VCaP (cell line): ENCODE data around the gene ATP8A2.

ENCODE experiments used
- H3K27ac ChIP-seq: fragments of 450-650 bp; 2 replicates; pipeline ENCODE4 v1.5.1; 2017
- TF ChIP-seq, protein P1 (sequence below): fragments of 450-650 bp; conservative IDR thresholded peaks from 2 replicates; pipeline ENCODE4 v1.5.1; 2017; ENCODE audit warnings: mild to moderate bottlenecking, moderate library complexity

ATP8A2 gene

DNA sequence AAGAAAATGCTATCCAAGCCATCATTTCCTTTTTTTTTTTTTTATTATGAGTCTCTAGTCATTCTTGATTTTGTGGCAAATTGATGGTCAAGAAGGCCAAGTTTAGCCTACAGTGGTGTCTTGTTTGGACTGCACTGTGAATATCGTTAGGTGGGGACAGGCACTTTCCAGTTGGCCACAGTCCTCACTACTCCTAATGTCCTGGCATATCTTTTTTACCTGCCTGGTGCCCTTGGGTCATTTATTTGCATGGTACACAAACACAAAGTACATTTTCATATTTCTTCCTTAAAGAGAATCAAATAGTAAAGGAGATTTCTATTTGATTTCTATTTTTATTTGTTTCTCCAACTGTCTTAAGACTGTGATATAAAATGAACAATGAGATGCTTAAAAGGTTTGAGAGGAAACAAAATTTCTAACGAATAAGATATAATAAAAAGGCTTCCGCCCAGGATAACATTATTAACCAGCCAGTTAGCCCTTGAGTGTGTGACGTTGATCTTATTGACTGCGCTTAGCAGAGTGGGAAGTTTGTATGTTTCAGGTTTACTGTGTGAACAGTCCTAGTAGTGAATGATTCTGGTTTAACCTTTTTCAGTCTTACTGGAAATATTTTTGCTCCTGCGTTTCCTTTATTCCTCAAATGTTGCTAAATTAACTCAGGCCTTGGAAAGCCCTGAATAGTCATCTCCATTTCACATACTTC lies 312.0 kb downstream of the ATP8A2 start:
- TF ChIP-seq, protein P1, sequence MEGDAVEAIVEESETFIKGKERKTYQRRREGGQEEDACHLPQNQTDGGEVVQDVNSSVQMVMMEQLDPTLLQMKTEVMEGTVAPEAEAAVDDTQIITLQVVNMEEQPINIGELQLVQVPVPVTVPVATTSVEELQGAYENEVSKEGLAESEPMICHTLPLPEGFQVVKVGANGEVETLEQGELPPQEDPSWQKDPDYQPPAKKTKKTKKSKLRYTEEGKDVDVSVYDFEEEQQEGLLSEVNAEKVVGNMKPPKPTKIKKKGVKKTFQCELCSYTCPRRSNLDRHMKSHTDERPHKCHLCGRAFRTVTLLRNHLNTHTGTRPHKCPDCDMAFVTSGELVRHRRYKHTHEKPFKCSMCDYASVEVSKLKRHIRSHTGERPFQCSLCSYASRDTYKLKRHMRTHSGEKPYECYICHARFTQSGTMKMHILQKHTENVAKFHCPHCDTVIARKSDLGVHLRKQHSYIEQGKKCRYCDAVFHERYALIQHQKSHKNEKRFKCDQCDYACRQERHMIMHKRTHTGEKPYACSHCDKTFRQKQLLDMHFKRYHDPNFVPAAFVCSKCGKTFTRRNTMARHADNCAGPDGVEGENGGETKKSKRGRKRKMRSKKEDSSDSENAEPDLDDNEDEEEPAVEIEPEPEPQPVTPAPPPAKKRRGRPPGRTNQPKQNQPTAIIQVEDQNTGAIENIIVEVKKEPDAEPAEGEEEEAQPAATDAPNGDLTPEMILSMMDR: no peak
- peak overlapping the region; percentile 65 for H3K27ac ChIP-seq

DNA sequence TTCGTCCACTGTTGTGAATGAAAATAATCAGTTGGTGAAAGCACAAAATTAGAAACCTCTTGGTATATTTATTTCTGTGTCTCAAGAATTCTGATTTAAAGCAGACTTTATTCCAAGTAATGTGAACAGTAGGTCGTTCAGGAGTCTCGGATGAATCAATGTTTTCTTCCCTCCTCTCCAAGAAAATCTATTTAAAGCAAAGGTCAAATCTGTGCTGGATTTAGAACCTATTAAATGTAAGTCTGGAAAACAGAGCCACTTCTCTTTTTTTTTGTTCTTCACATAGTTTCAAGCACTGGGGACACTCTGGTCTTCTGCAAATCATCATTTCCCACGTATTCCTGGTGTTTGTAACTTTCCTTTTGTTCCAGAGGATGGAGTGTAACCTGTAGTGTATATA lies 312.7 kb downstream of the ATP8A2 start:
- TF ChIP-seq, protein P1: no peak
- peak overlapping the region; percentile 65 for H3K27ac ChIP-seq

DNA sequence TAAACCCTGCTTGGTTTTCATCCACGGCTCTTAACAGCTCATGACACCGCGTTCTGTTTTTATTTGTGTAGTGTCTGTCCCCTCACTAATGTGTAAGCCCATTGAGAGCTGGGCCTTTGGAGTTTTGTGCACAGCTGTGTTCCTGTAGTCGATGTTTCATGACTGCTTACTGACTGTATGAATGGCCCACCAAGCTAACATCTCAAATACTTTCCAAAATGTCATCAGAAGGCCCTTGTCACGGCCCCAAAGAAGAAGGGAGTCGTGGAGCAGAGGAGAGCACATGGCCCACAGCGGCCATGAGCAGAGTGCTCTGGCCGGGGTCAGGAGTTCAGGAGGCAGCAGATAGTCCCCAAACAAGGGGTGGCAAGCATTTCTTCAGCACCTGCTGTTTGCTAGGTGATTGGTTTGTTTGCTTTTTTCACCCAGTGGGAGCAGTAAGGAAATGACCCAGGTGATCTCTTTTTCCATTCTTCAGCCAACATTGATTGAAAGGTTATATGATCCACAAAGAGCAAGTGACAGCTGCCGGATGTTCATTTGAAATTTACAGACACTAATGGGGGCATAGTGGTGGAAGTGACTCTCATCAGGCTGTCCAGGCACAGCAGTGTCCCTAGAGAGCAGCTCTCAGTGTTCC lies 315.2 kb downstream of the ATP8A2 start:
- TF ChIP-seq, protein P1: no peak
- peak overlapping the region; percentile 67 for H3K27ac ChIP-seq

DNA sequence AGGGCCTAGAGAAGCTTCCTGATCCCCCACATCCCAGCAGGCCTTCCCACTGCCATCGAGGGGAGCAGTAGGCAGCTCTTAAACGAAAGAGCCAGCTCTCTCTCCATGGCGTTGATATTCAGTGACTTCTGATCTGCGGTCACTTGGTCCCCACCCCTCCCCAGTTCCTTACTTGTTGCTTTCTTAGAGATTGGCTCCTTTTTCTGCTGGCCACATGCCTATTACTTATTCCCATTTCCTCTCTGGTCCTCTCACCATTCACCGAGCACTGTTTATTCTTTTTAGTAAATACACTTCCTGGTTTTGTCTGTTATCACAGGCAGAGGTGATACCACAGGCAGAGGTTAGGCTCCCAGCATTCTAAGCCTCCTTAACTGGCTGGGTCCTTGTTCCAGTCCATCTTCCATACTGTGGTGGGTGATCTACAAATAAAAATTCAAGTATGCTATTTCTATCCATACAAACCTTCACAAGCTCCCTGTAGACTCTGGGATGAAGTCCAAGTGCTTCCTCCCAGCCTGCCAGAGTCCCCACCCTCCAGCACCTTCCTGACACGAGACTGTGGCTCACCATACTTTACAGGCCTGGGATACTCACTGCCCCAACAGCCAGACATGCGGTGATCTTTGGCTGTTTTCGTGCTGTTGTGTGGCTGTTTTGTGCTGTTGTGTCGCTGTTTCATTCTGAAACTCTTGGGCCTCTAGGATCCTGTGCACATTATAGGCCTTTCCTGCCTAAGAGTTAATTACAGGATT lies 315.9 kb downstream of the ATP8A2 start:
- H3K27ac ChIP-seq: peak overlapping the region; percentile 67
- TF ChIP-seq, protein P1: no peak

DNA sequence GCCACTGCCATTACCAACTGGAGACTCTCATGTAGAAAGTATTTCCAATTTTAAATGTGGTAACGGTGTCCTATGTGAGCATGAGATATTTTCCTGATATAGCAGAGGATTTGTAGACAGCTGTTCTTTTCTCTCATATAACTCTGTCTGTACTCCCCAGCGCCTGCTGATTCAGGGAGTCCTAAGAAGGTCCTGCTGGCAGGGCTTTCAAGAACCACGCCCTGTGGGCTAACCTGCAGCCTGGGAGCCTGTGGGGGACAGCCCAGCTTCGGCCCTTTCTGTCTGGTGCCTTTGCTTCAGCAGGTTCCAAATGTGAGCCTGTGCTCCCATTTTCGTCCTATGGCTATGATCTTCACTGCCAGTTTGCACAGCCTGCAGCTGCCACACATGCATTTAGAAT lies 316.8 kb downstream of the ATP8A2 start:
- H3K27ac ChIP-seq: peak overlapping the region; percentile 67
- TF ChIP-seq, protein P1: no peak

DNA sequence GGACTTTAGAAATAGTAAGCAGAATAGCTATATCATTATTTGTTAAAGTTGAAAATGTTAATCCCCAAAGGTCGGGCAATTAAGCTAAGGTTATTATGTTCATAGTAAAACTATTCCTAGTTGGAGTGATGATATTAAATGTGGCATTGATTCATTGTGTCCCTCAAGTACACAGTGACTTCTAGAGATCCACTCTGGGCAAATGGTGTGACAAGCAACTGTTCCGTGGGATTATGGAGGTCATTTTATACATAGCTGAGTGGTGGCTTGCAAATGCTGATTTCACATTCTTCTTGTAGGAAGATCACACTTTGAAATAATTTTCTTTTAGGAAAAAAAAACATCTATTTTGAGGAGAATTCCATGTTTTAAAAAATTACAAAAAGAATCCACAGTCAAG lies 317.8 kb downstream of the ATP8A2 start:
- no peak overlapping the region for H3K27ac ChIP-seq
- TF ChIP-seq, protein P1: no peak

DNA sequence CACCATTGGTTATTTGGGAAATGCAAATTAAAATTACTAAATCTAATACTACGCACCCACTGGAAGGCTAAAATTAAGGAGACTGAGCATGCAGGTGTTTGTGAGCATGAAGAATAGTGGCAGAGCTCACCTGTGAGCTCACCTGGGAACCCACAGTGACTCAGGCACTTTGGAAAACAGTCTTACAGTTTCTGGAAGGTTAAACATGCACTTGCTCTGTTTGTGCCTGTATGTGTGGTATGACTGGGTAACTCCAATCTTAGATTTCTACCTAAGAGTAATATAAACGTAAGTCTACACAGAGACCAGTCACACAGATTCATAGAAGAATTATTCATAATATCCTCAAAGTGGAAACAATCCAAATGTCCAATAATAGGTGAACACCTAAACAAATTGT lies 318.8 kb downstream of the ATP8A2 start:
- TF ChIP-seq, protein P1: no peak
- no peak overlapping the region for H3K27ac ChIP-seq
